Mucosa of stomach (tissue), 1 donor: Measurements from ENCODE around the gene PRPH2.
A peak's percentile ranks its signal among the peaks of the same experiment; 100 is the strongest.

Experiments used
- H3K27me3 ChIP-seq: one replicate; pipeline ENCODE4 v1.7.0; 2013; ENCODE audit warnings: mild to moderate bottlenecking, low read length; ENCODE audit not compliant: control insufficient read depth, insufficient read depth
- H3K36me3 ChIP-seq: one replicate; pipeline ENCODE4 v1.7.0; 2013; ENCODE audit warnings: low read length; ENCODE audit not compliant: control insufficient read depth, insufficient read depth
- H3K4me1 ChIP-seq: one replicate; pipeline ENCODE4 v1.7.0; 2013; ENCODE audit warnings: mild to moderate bottlenecking, low read length; ENCODE audit not compliant: control insufficient read depth, insufficient read depth
- H3K4me3 ChIP-seq: one replicate; pipeline ENCODE4 v1.7.0; 2013; ENCODE audit warnings: low read length
- H3K9ac ChIP-seq: one replicate; pipeline ENCODE4 v1.7.0; 2013; ENCODE audit warnings: mild to moderate bottlenecking, low read length, moderate library complexity
- H3K9me3 ChIP-seq: one replicate; pipeline ENCODE4 v1.7.0; 2013; ENCODE audit warnings: mild to moderate bottlenecking, low read length, moderate library complexity; ENCODE audit not compliant: control insufficient read depth
- donor health status: Pancreatic carcinoma.

Gene PRPH2

DNA sequence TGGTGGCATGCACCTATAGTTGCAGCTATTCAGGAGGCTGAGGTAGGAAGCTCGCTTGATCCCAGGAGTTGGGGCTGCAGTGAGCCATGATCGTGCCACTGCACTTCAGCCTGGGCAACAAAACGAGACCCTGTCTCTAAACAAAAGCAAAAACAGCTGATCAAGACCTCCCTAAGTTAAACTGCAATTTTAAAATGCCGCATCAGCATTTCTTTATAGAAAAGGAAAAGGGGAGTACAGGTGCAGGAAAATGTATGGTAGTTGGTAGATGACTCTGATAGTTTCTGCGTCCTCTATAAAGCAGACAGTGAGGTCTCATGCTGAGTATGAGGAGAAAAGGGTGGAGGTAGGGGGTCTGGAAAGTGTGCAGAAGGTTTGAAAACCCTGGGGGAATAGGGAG lies 32.4 kb upstream of the PRPH2 start:
- no peaks in the 10 kb centered on the region for H3K36me3 ChIP-seq
- no peaks in the 10 kb centered on the region for H3K27me3 ChIP-seq
- no peak overlapping the region for H3K4me3 ChIP-seq
- no peak overlapping the region for H3K9ac ChIP-seq
- no peaks in the 10 kb centered on the region for H3K4me1 ChIP-seq
- no peaks in the 10 kb centered on the region for H3K9me3 ChIP-seq

DNA sequence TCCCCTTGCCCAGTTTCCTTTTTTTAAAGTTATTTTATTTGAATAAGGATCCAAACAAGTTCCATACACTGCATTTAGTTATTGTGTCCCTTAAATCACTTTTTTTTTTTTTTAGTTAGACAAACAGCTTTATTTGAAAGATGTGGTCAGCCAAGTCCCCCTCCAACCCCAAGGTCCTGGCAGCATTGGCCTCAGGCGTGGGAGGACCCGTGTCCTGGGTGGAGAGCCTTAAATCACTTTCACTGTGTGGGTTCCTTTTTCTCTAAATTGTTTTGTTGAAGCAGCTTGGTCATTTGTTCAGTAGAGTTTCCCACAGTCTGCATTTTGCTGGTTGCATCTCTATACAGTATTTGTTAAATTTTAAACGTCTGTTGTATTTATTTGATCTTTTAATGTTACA lies 28.7 kb upstream of the PRPH2 start:
- Histone ChIP-seq H3K36me3 (no peaks in the 10 kb centered on the region), H3K27me3 (no peaks in the 10 kb centered on the region), H3K4me1 (no peaks in the 10 kb centered on the region), H3K9me3 (no peaks in the 10 kb centered on the region), H3K9ac (no peak overlapping the region), H3K4me3 (no peak overlapping the region)

DNA sequence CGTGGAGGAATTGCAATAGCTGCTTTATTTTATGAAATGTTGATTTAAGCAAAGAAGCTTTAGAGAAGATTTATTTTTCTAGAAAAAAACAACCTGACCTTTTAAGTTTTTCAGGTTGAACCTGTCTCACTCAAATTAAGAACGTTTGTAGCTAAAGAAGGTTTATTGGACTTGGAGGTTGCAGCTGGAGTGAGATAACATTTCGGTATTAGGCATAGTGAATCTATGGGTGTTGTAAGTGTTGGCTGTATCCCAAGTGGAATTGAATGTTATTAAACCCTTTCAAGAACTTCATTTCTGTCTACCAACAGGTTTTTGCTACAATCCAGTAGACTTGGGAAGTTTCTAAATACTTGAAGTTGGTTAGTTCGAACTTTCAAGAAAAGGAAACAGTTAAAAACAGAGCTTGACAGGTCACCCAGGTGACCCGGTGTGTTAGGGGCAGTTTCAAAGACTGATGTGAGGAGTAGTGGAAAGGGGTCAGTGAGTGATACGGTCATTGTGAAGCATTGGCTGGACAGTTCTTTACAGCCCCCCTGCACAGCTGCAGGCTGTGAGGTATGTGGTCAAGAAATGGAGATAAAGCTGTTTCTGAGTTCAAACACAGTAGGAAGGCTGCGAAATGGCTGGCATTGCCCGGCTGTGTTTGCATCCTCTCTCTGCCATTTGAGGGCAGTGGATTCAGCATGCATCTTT lies 26.0 kb upstream of the PRPH2 start:
- H3K36me3 ChIP-seq: no peaks in the 10 kb centered on the region
- no peak overlapping the region for H3K4me3 ChIP-seq
- peaks cover 7% of the 10 kb centered on the region for H3K4me1 ChIP-seq
- no peak overlapping the region for H3K9ac ChIP-seq
- H3K9me3 ChIP-seq: no peaks in the 10 kb centered on the region
- no peaks in the 10 kb centered on the region for H3K27me3 ChIP-seq

DNA sequence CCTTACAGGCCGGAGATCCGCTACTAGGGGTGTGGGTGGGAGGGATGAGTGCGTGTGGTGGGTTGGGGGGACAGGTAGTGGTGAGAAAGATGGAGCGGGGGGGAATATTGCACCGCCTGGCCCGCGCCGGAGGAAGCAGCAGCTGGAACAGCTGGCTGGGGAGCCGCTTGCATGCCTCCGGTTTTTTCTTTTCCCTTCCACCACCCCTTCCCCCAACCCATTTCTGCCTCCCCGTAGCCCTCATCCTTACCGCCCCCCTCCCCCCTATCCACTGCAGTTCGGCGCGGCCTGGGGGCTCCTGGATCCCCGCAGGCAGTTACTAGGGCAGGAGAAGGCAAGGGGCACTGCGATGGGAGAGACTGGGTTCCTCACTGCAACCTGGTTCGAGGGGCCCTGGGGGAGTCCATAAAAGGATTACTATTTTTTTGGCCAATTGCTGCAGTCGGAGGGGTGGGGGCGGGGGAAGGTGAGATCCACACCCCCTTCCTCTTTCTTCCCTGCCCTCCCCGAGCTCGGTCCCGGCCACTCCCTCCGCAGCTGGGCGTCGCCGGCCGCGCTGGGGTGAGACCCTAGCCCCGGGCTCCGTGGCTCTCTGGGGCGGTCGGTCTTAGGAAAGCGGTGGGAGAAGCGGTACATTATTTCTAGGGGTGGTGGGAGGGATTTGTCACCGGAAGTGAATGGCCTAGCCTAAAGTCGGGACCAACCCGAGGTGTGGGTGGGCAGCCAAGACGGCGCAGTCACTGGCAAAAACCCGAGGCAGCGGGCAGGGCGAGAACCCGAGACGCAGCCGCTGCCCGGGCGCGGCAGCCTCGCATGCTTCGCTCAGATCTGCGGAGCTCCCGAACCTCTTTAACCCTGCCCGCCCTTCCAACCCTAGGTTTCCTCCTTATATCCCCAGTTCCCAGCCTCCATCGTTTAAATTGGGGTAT lies 24.3 kb upstream of the PRPH2 start:
- Histone ChIP-seq H3K9me3 (no peaks in the 10 kb centered on the region), H3K36me3 (no peaks in the 10 kb centered on the region), H3K27me3 (no peaks in the 10 kb centered on the region), H3K4me3 (peak overlapping the region; percentile 97), H3K9ac (peak overlapping the region; percentile 87), H3K4me1 (peaks cover 7% of the 10 kb centered on the region)

DNA sequence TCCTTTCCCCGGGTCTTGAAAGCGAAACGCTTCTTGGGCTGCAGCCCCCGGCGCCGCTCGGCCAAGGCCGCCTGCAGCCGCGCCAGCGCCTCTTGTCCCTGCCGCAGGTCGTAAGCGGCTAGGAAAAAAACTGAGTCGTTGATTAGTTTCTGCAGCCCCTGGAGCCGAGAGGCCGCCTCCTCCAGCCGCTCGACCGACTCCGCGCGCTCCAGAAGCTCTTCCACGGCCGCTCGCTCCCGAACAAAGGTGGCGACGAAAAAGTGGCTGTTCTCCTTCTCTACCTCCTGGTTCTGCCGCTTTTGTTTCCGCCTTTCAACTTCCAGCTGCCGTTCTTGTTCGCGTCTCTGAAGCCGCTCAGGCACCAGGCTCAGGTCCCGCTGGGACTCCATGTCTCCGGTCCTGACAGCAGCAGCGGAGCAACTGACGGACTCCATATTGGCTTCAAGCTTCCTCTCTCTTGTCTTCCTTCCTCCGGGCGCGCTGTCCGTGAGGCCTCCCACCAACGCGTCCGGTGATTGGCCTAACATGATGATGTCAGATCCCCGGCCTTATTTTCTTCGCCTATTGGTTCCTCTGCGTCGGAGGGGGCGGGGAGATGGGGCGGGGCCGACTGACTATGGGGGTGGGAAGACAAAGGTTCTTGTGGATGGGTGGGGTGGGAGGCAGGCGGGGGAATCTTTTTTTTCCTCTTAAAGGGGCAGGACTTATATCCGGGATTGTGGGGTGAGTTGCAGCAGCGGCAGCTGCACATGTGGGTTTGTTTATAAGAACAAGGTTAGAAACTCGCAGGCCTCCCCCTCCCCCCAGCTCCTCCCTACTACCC lies 23.5 kb upstream of the PRPH2 start, which contains the start of gene TBCC:
TBCC (minus strand) TSS at position 464 of the 823 bp plus-strand sequence; CDS start at position 434, 30 bp downstream.
- Histone ChIP-seq H3K36me3 (no peaks in the 10 kb centered on the region), H3K4me1 (peaks cover 7% of the 10 kb centered on the region), H3K27me3 (no peaks in the 10 kb centered on the region), H3K4me3 (peak within 1 kb of the TSS; percentile 97), H3K9me3 (no peaks in the 10 kb centered on the region), H3K9ac (peak within 1 kb of the TSS; percentile 100)

DNA sequence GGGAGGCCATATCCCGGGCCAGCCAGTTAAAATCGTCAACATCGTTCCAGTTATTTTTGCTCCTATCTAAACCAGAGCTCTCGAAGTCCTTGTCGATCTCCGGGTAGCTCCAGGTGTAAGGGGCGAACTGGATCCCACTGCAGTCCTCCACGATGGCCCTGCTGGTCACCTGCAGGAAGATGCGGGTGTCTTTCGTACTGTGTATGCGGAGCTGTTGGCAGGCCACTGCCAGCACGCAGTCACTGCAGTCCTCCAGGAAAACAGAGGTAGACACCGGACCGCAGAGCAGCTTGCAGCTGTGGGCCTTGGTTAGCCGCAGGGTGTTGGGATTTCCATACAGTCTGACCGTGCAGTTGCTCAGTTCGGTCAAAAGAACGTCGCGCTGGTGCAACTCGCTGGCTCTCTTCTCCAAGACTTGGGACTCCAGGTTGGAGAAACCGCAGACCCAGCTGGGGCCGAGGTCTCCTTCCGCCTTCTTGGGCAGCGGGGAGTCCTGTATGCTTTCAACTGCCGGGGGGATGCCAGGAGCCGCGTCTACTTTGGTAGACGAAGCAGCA lies 22.8 kb upstream of the PRPH2 start:
- peaks cover 7% of the 10 kb centered on the region for H3K4me1 ChIP-seq
- no peaks in the 10 kb centered on the region for H3K9me3 ChIP-seq
- H3K9ac ChIP-seq: peak overlapping the region; percentile 100

DNA sequence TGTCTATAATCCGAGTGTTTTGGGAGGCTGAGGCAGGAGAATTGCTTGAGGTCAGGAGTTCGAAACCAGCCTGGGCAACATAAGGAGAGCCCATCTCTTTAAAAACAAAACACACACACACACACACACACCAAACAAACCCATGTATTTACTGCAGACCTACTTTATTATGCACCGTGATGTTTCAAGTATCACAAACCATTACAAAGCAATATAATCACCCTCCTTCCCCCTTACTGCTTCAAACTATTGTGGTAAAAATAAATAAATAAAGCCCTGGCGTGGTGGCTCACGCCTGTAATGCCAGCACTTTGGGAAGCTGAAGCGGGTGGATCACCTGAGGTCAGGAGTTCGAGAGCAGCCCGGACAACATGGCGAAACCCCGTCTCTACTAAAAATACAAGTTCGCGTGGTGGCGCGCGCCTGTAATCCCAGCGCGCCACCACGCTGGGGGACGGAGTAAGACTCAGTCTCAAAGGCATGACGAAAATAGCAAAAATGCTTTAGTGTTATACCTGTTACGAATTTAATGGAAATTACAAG lies 22.0 kb upstream of the PRPH2 start:
- no peaks in the 10 kb centered on the region for H3K9me3 ChIP-seq
- H3K36me3 ChIP-seq: no peaks in the 10 kb centered on the region
- H3K27me3 ChIP-seq: no peaks in the 10 kb centered on the region
- peaks cover 7% of the 10 kb centered on the region for H3K4me1 ChIP-seq
- peak overlapping the region; percentile 100 for H3K9ac ChIP-seq
- H3K4me3 ChIP-seq: peak overlapping the region; percentile 97

More for the DNA sequence above, 22.8 kb upstream of the PRPH2 start:
- Histone ChIP-seq H3K27me3 (no peaks in the 10 kb centered on the region), H3K36me3 (no peaks in the 10 kb centered on the region), H3K4me3 (peak overlapping the region; percentile 97)

DNA sequence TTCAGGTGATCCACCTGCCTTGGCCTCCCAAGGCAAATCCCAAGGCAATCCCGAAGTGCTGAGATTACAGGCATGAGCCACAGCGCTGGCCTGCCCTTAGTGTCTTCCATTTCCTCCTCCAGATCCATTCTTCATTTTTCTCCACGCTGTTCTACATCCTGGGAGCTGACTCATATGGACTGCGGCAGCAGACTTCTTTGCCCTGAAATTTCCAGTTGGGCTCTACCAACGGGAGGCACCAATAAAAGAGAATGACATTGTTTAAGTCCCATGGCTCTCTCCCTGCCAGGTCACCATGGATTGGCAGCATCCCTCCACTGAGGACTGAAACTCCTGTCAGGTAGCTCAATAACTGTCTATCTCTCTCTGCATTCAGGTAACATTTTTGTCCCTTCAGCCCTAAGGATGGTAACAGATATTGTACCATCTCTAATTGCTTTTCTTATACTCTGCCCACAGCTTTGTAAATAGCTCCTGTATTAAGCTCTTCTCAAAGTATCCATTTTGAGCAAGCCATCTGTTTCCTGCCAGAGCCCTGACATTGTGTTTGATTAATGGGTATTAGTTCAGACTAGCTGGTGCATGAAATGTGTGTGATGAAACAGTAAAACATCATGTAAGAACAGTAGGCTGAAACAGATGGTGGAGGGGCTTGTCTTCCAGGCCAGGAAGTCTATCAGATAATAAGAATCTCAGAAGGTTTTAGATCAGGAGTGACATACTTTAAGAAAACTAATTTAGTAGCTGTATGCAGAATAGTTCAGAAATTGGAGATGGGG lies 19.9 kb upstream of the PRPH2 start:
- no peaks in the 10 kb centered on the region for H3K36me3 ChIP-seq
- H3K9me3 ChIP-seq: no peaks in the 10 kb centered on the region
- no peak overlapping the region for H3K4me3 ChIP-seq
- peaks cover 7% of the 10 kb centered on the region for H3K4me1 ChIP-seq
- H3K9ac ChIP-seq: no peak overlapping the region
- no peaks in the 10 kb centered on the region for H3K27me3 ChIP-seq

DNA sequence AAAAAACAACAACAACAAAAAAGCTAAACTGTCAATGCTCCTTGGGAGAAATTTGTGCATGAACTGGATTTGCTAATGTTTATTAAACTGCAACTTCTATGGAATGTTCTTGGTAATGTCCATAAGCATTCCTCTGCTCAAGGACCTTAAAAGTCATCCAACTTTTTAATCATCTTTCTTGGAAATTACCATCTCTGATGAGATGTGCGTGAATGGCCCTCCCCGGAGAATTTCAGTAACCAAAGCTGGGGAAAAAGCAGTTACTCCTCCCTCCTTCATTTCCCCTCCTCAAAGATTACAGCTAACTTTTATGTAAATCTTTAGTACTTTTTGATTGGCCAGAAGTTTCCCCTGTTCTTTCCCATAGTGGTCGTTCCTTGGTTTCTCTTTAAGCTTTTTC lies 18.3 kb upstream of the PRPH2 start:
- no peaks in the 10 kb centered on the region for H3K36me3 ChIP-seq
- H3K9me3 ChIP-seq: no peaks in the 10 kb centered on the region
- H3K4me1 ChIP-seq: peaks cover 7% of the 10 kb centered on the region
- H3K9ac ChIP-seq: no peak overlapping the region
- no peaks in the 10 kb centered on the region for H3K27me3 ChIP-seq
- H3K4me3 ChIP-seq: no peak overlapping the region

DNA sequence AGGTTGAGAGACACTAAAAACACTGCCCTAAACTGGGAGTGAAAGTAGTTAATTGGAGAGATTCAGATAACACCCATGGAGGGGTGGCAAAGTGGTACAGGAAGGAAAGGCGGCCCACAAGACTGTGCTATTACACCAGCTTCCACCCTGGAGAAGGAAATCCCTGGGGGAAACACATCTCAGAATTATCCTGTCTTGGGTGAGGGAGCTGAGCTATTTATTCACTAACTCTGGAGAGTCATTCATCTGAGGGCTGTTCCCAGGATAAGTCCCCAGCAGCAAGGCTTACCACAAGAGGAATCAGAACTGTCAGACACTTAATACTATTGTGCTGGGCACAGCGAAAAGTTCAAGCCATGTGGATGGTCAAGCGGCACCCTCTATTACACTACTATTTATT lies 13.6 kb upstream of the PRPH2 start:
- Histone ChIP-seq H3K9me3 (no peaks in the 10 kb centered on the region), H3K4me1 (no peaks in the 10 kb centered on the region), H3K36me3 (no peaks in the 10 kb centered on the region), H3K27me3 (no peaks in the 10 kb centered on the region), H3K9ac (no peak overlapping the region), H3K4me3 (no peak overlapping the region)
